ENCODE data around the gene MYO18B.

DNA sequence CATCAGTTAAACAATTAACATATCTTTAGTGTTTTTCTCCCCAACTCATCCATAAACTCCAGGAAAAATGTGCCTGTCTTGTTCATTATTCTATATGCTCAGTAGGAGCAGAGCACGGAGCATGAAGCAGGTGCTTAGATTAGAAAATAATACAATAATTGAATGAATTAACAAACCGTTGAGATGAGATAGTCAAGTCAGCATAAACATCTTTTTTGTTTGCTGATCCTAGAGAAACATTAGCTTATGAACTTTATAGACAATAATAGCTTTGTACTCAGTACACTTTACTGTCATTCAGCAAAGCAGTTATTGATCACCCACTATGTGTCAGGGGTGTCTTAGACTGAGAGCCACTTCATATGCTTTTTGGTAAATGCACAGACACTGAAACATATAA, 322.1 kb downstream of the MYO18B start:
- no peak for TF ChIP-seq EZH2 (IDR thresholded peaks at IDR 0.05; ENCODE audit: borderline replicate concordance, insufficient read depth, low read depth, low read length, poor library complexity, severe bottlenecking)
- TF ChIP-seq, protein P1, sequence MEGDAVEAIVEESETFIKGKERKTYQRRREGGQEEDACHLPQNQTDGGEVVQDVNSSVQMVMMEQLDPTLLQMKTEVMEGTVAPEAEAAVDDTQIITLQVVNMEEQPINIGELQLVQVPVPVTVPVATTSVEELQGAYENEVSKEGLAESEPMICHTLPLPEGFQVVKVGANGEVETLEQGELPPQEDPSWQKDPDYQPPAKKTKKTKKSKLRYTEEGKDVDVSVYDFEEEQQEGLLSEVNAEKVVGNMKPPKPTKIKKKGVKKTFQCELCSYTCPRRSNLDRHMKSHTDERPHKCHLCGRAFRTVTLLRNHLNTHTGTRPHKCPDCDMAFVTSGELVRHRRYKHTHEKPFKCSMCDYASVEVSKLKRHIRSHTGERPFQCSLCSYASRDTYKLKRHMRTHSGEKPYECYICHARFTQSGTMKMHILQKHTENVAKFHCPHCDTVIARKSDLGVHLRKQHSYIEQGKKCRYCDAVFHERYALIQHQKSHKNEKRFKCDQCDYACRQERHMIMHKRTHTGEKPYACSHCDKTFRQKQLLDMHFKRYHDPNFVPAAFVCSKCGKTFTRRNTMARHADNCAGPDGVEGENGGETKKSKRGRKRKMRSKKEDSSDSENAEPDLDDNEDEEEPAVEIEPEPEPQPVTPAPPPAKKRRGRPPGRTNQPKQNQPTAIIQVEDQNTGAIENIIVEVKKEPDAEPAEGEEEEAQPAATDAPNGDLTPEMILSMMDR (IDR thresholded peaks at IDR 0.05) = no peak
